Raji (cell line): ENCODE data around the gene PHOX2B.

Experiments used
- POLR2A ChIP-seq: IDR thresholded peaks from 2 replicates; pipeline ENCODE4 v1.6.1; 2011; ENCODE audit warnings: low read depth, low read length, control low read depth; ENCODE audit not compliant: insufficient read depth

PHOX2B gene

GRCh38 chr4:41752081-41752836 lies 3.7 kb upstream of the PHOX2B start:
- TF ChIP-seq POLR2A, result no peak

GRCh38 chr4:41751449-41752061 lies 3.0 kb upstream of the PHOX2B start:
- no peak for TF ChIP-seq POLR2A

- TF ChIP-seq POLR2A, result no peak
These were observed 2.3 kb upstream of the PHOX2B start for GRCh38 chr4:41750626-41751448.

- TF ChIP-seq POLR2A, result no peak
These were observed 1.6 kb upstream of the PHOX2B start for GRCh38 chr4:41750121-41750625.

GRCh38 chr4:41749631-41750039 lies 1.1 kb upstream of the PHOX2B start:
- TF ChIP-seq POLR2A, result no peak

- no peak for TF ChIP-seq POLR2A
These were observed 403 bp downstream of the PHOX2B start for GRCh38 chr4:41748074-41748570.

- TF ChIP-seq POLR2A, result no peak
These were observed 1.1 kb downstream of the PHOX2B start for GRCh38 chr4:41747230-41748055.

GRCh38 chr4:41746440-41747229 lies 1.9 kb downstream of the PHOX2B start:
- TF ChIP-seq POLR2A, result no peak

GRCh38 chr4:41746025-41746439 lies 2.5 kb downstream of the PHOX2B start:
- TF ChIP-seq POLR2A, result no peak

GRCh38 chr4:41745292-41746024 lies 3.1 kb downstream of the PHOX2B start:
- no peak for TF ChIP-seq POLR2A

- no peak for TF ChIP-seq POLR2A
These were observed 3.8 kb downstream of the PHOX2B start for GRCh38 chr4:41744572-41745291.

- TF ChIP-seq POLR2A, result no peak
These were observed 7.2 kb downstream of the PHOX2B start for GRCh38 chr4:41741354-41741753.
